ENCODE data around the gene ABCC2.
"Not testable (repeated sequence)": the region's sequence is repeated elsewhere in the genome, so short reads cannot be mapped to it uniquely, and the experiment has no call there.

The ABCC2 gene

GRCh38 chr10:99828464-99828863 is 46.0 kb downstream of the ABCC2 start:
- Histone ChIP-seq H3K9me3 (ENCODE audit: control insufficient read depth in 1 of 2, low read length in 2 of 2) (peaks cover 0 to 2% of the 10 kb centered on the region in 2 donors), H3K36me3 (ENCODE audit: control insufficient read depth in 1 of 2, insufficient read depth in 2 of 2, low read length in 2 of 2) (peaks cover 3 to 7% of the 10 kb centered on the region in 2 donors), H3K4me3 (ENCODE audit: low read depth in 1 of 2, low read length in 2 of 2) (no peak overlapping the region), H3K9ac (ENCODE audit: low read depth in 1 of 2, low read length in 2 of 2) (no peak overlapping the region), H3K27ac (ENCODE audit: low read depth, low read length) (no peak overlapping the region), H3K4me1 (ENCODE audit: control insufficient read depth in 1 of 2, insufficient read depth in 2 of 2, low read length in 2 of 2) (no peaks in the 10 kb centered on the region), H3K27me3 (ENCODE audit: control insufficient read depth in 1 of 2, insufficient read depth in 2 of 2, low read length in 2 of 2) (no peaks in the 10 kb centered on the region)

- Histone ChIP-seq H3K27me3 (ENCODE audit: control insufficient read depth in 1 of 2, insufficient read depth in 2 of 2, low read length in 2 of 2) (no peaks in the 10 kb centered on the region), H3K9me3 (ENCODE audit: control insufficient read depth in 1 of 2, low read length in 2 of 2) (peaks cover 0 to 2% of the 10 kb centered on the region in 2 donors), H3K36me3 (ENCODE audit: control insufficient read depth in 1 of 2, insufficient read depth in 2 of 2, low read length in 2 of 2) (peaks cover 3 to 15% of the 10 kb centered on the region in 2 donors), H3K9ac (ENCODE audit: low read depth in 1 of 2, low read length in 2 of 2) (no peak overlapping the region), H3K4me3 (ENCODE audit: low read depth in 1 of 2, low read length in 2 of 2) (no peak overlapping the region), H3K27ac (ENCODE audit: low read depth, low read length) (no peak overlapping the region), H3K4me1 (ENCODE audit: control insufficient read depth in 1 of 2, insufficient read depth in 2 of 2, low read length in 2 of 2) (no peaks in the 10 kb centered on the region)
These were observed 50.0 kb downstream of the ABCC2 start for GRCh38 chr10:99832439-99832838.

- H3K4me1 ChIP-seq (ENCODE audit: control insufficient read depth in 1 of 2, insufficient read depth in 2 of 2, low read length in 2 of 2): no peaks in the 10 kb centered on the region
- no peak overlapping the region for H3K9ac ChIP-seq (ENCODE audit: low read depth in 1 of 2, low read length in 2 of 2)
- no peaks in the 10 kb centered on the region for H3K27me3 ChIP-seq (ENCODE audit: control insufficient read depth in 1 of 2, insufficient read depth in 2 of 2, low read length in 2 of 2)
- H3K36me3 ChIP-seq (ENCODE audit: control insufficient read depth in 1 of 2, insufficient read depth in 2 of 2, low read length in 2 of 2): peaks cover 3 to 15% of the 10 kb centered on the region in 2 donors
- H3K4me3 ChIP-seq (ENCODE audit: low read depth in 1 of 2, low read length in 2 of 2): no peak overlapping the region
- H3K27ac ChIP-seq (ENCODE audit: low read depth, low read length): no peak overlapping the region
- no peaks in the 10 kb centered on the region for H3K9me3 ChIP-seq (ENCODE audit: control insufficient read depth in 1 of 2, low read length in 2 of 2)
These were observed 52.0 kb downstream of the ABCC2 start for GRCh38 chr10:99834410-99834809.

GRCh38 chr10:99835947-99836346 is 53.5 kb downstream of the ABCC2 start:
- H3K36me3 ChIP-seq (ENCODE audit: control insufficient read depth in 1 of 2, insufficient read depth in 2 of 2, low read length in 2 of 2): peaks cover 3 to 15% of the 10 kb centered on the region in 2 donors
- H3K4me1 ChIP-seq (ENCODE audit: control insufficient read depth in 1 of 2, insufficient read depth in 2 of 2, low read length in 2 of 2): no peaks in the 10 kb centered on the region
- H3K9me3 ChIP-seq (ENCODE audit: control insufficient read depth in 1 of 2, low read length in 2 of 2): no peaks in the 10 kb centered on the region

GRCh38 chr10:99836711-99837110 is 54.3 kb downstream of the ABCC2 start:
- H3K36me3 ChIP-seq (ENCODE audit: control insufficient read depth in 1 of 2, insufficient read depth in 2 of 2, low read length in 2 of 2): peaks cover 3 to 11% of the 10 kb centered on the region in 2 donors
- no peak overlapping the region for H3K27ac ChIP-seq (ENCODE audit: low read depth, low read length)
- no peak overlapping the region for H3K9ac ChIP-seq (ENCODE audit: low read depth in 1 of 2, low read length in 2 of 2)
- H3K4me3 ChIP-seq (ENCODE audit: low read depth in 1 of 2, low read length in 2 of 2): no peak overlapping the region
- H3K27me3 ChIP-seq (ENCODE audit: control insufficient read depth in 1 of 2, insufficient read depth in 2 of 2, low read length in 2 of 2): no peaks in the 10 kb centered on the region
- H3K4me1 ChIP-seq (ENCODE audit: control insufficient read depth in 1 of 2, insufficient read depth in 2 of 2, low read length in 2 of 2): no peaks in the 10 kb centered on the region
- no peaks in the 10 kb centered on the region for H3K9me3 ChIP-seq (ENCODE audit: control insufficient read depth in 1 of 2, low read length in 2 of 2)

More at GRCh38 chr10:99835947-99836346, 53.5 kb downstream of the ABCC2 start:
- Histone ChIP-seq H3K4me3 (ENCODE audit: low read depth in 1 of 2, low read length in 2 of 2) (no peak overlapping the region), H3K27me3 (ENCODE audit: control insufficient read depth in 1 of 2, insufficient read depth in 2 of 2, low read length in 2 of 2) (no peaks in the 10 kb centered on the region), H3K9ac (ENCODE audit: low read depth in 1 of 2, low read length in 2 of 2) (no peak overlapping the region), H3K27ac (ENCODE audit: low read depth, low read length) (no peak overlapping the region)

- not testable (repeated sequence) for H3K36me3 ChIP-seq (ENCODE audit: control insufficient read depth in 1 of 2, insufficient read depth in 2 of 2, low read length in 2 of 2); H3K27me3 ChIP-seq (ENCODE audit: control insufficient read depth in 1 of 2, insufficient read depth in 2 of 2, low read length in 2 of 2); H3K9ac ChIP-seq (ENCODE audit: low read depth in 1 of 2, low read length in 2 of 2); H3K4me1 ChIP-seq (ENCODE audit: control insufficient read depth in 1 of 2, insufficient read depth in 2 of 2, low read length in 2 of 2); H3K27ac ChIP-seq (ENCODE audit: low read depth, low read length); H3K4me3 ChIP-seq (ENCODE audit: low read depth in 1 of 2, low read length in 2 of 2); H3K9me3 ChIP-seq (ENCODE audit: control insufficient read depth in 1 of 2, low read length in 2 of 2)
These were observed 58.4 kb downstream of the ABCC2 start for GRCh38 chr10:99840859-99841258.

- Histone ChIP-seq H3K4me3 (ENCODE audit: low read depth in 1 of 2, low read length in 2 of 2) (no peak overlapping the region), H3K4me1 (ENCODE audit: control insufficient read depth in 1 of 2, insufficient read depth in 2 of 2, low read length in 2 of 2) (peaks cover 5 to 8% of the 10 kb centered on the region in 2 donors), H3K27ac (ENCODE audit: low read depth, low read length) (no peak overlapping the region), H3K27me3 (ENCODE audit: control insufficient read depth in 1 of 2, insufficient read depth in 2 of 2, low read length in 2 of 2) (no peaks in the 10 kb centered on the region), H3K9me3 (ENCODE audit: control insufficient read depth in 1 of 2, low read length in 2 of 2) (no peaks in the 10 kb centered on the region), H3K9ac (ENCODE audit: low read depth in 1 of 2, low read length in 2 of 2) (no peak overlapping the region), H3K36me3 (ENCODE audit: control insufficient read depth in 1 of 2, insufficient read depth in 2 of 2, low read length in 2 of 2) (peaks cover 0 to 3% of the 10 kb centered on the region in 2 donors)
These were observed 59.3 kb downstream of the ABCC2 start for GRCh38 chr10:99841746-99842145.

- no peak overlapping the region for H3K4me3 ChIP-seq (ENCODE audit: low read depth in 1 of 2, low read length in 2 of 2)
- H3K27ac ChIP-seq (ENCODE audit: low read depth, low read length): no peak overlapping the region
- H3K9me3 ChIP-seq (ENCODE audit: control insufficient read depth in 1 of 2, low read length in 2 of 2): no peaks in the 10 kb centered on the region
- no peak overlapping the region for H3K9ac ChIP-seq (ENCODE audit: low read depth in 1 of 2, low read length in 2 of 2)
- H3K27me3 ChIP-seq (ENCODE audit: control insufficient read depth in 1 of 2, insufficient read depth in 2 of 2, low read length in 2 of 2): no peaks in the 10 kb centered on the region
- H3K4me1 ChIP-seq (ENCODE audit: control insufficient read depth in 1 of 2, insufficient read depth in 2 of 2, low read length in 2 of 2): peaks cover 5 to 8% of the 10 kb centered on the region in 2 donors
- peaks cover 0 to 7% of the 10 kb centered on the region in 2 donors for H3K36me3 ChIP-seq (ENCODE audit: control insufficient read depth in 1 of 2, insufficient read depth in 2 of 2, low read length in 2 of 2)
These were observed 60.9 kb downstream of the ABCC2 start for GRCh38 chr10:99843310-99843709.

- Histone ChIP-seq H3K4me1 (ENCODE audit: control insufficient read depth in 1 of 2, insufficient read depth in 2 of 2, low read length in 2 of 2) (peaks cover 9 to 12% of the 10 kb centered on the region in 2 donors), H3K36me3 (ENCODE audit: control insufficient read depth in 1 of 2, insufficient read depth in 2 of 2, low read length in 2 of 2) (peaks cover 0 to 7% of the 10 kb centered on the region in 2 donors), H3K27ac (ENCODE audit: low read depth, low read length) (no peak overlapping the region), H3K4me3 (ENCODE audit: low read depth in 1 of 2, low read length in 2 of 2) (no peak overlapping the region), H3K9ac (ENCODE audit: low read depth in 1 of 2, low read length in 2 of 2) (no peak overlapping the region), H3K9me3 (ENCODE audit: control insufficient read depth in 1 of 2, low read length in 2 of 2) (no peaks in the 10 kb centered on the region), H3K27me3 (ENCODE audit: control insufficient read depth in 1 of 2, insufficient read depth in 2 of 2, low read length in 2 of 2) (no peaks in the 10 kb centered on the region)
These were observed 62.1 kb downstream of the ABCC2 start for GRCh38 chr10:99844433-99844955.

- peak overlapping the region in 1 of 2 donors; percentile 1 for H3K9ac ChIP-seq (ENCODE audit: low read depth in 1 of 2, low read length in 2 of 2)
- no peaks in the 10 kb centered on the region for H3K27me3 ChIP-seq (ENCODE audit: control insufficient read depth in 1 of 2, insufficient read depth in 2 of 2, low read length in 2 of 2)
- H3K9me3 ChIP-seq (ENCODE audit: control insufficient read depth in 1 of 2, low read length in 2 of 2): no peaks in the 10 kb centered on the region
- H3K4me1 ChIP-seq (ENCODE audit: control insufficient read depth in 1 of 2, insufficient read depth in 2 of 2, low read length in 2 of 2): peaks cover 9 to 13% of the 10 kb centered on the region in 2 donors
- peaks cover 0 to 7% of the 10 kb centered on the region in 2 donors for H3K36me3 ChIP-seq (ENCODE audit: control insufficient read depth in 1 of 2, insufficient read depth in 2 of 2, low read length in 2 of 2)
- H3K4me3 ChIP-seq (ENCODE audit: low read depth in 1 of 2, low read length in 2 of 2): peak overlapping the region; percentile 48 to 56
- H3K27ac ChIP-seq (ENCODE audit: low read depth, low read length): no peak overlapping the region
These were observed 63.5 kb downstream of the ABCC2 start for GRCh38 chr10:99845837-99846382.

All from duodenal mucosa (tissue), 2 donors.